Adrenal gland (tissue), 12 donors: Measurements from ENCODE around the gene MGAT5. TPM values are rescaled to one million over a fixed set of nuclear protein-coding genes. Genes with fewer than 3 reads are reported as not detected.
A peak's percentile ranks its signal among the peaks of the same experiment; 100 is the strongest.

Source experiments
- DNase-seq, 7 donors: peaks; one replicate each; pipeline ENCODE4 v3.0.0-alpha.2; 2019 to 2020
- H3K27ac ChIP-seq, 5 donors: fragments of 200-600 bp; sonication (generic) in 4 of 5; 1 replicate in 3 of 5; 2 replicates in 2 of 5; pipeline versions ENCODE4 v1.5.1 to v1.8.0; 2016 to 2020; ENCODE audit warnings: mild to moderate bottlenecking in 1 of 5
- H3K27me3 ChIP-seq: fragments of 200-600 bp; 2 replicates; pipeline ENCODE4 v1.8.0; 2021
- H3K36me3 ChIP-seq, 2 donors: fragments of 200-600 bp; replicated peaks in 1 of 2; 1 replicate in 1 of 2; 2 replicates in 1 of 2; pipeline versions ENCODE4 v1.5.1 to v1.8.0; 2018 to 2022
- H3K4me1 ChIP-seq, 2 donors: fragments of 200-600 bp; replicated peaks in 1 of 2; 1 replicate in 1 of 2; 2 replicates in 1 of 2; pipeline versions ENCODE4 v1.5.1 to v1.8.0; 2018 to 2021
- H3K4me3 ChIP-seq, 4 donors: fragments of 200-600 bp; sonication (generic) in 3 of 4; one replicate each; pipeline ENCODE4 v1.5.1; 2016 to 2018
- H3K9me3 ChIP-seq, 3 donors: fragments of 200-600 bp; sonication (generic) in 1 of 3; replicated peaks in 1 of 3; 1 replicate in 2 of 3; 2 replicates in 1 of 3; pipeline versions ENCODE4 v1.5.1 to v1.8.0; 2016 to 2021
- POLR2A ChIP-seq, 2 donors: fragments of 450-650 bp; IDR thresholded peaks; one replicate each; pipeline ENCODE4 v1.6.1; 2017; ENCODE audit warnings: antibody characterized with exemption in 2 of 2, mild to moderate bottlenecking in 2 of 2, moderate library complexity in 1 of 2
- WGBS, 4 donors: extraction: QIAGEN DNeasy Blood & Tissue Kit in 2 of 4; methylation state at CpG; one replicate each; pipeline versions ENCODE4 v1.1.5 to v1.1.7; 2013 to 2017; 5-methylcytosine and 5-hydroxymethylcytosine counted together
- intact Hi-C, 2 donors: fragments of 100-400 bp; cut with DNase I; formaldehyde crosslinking; loops; one replicate each; pipeline versions ENCODE4 v1.14.1 to v1.15.0; 2022 to 2023
- polyA plus RNA-seq, 3 donors: library from polyadenylated mRNA; stranded (reverse); fragments of 200-250 nt in 2 of 3; fragments of 350-450 nt in 1 of 3; fragmentation: Illumina TruSeq in 1 of 3; extraction: RNeasy Lipid Tissue Mini Kit (QIAGEN cat#74804) in 1 of 3; gene quantifications; one replicate each; pipeline ENCODE4 v1.2.3, GENCODE V29; 2013 to 2014
- total RNA-seq, 9 donors: library from RNA; depleted of rRNA in 4 of 9; stranded (reverse); fragments of >200 nt in 4 of 9; fragments of 120-200 nt in 1 of 9; fragmentation: NEBNext Ultra II Directional in 1 of 9; extraction: Animal tissue kit (Norgen Biotek cat#: 25700) in 1 of 9; gene quantifications; one replicate each; pipeline versions ENCODE4 v1.1.0 to v1.2.4, GENCODE V29; 2013 to 2023
- TF ChIP-seq, protein P1 (sequence below), 6 experiments: fragments of 450-650 bp in 4 of 6; fragments of 200-600 bp in 2 of 6; sonication (generic) in 1 of 6; IDR thresholded peaks; 1 replicate in 5 of 6; 2 replicates in 1 of 6; pipeline versions ENCODE4 v1.5.1 to v1.8.0; 2016 to 2021; ENCODE audit warnings: antibody characterized with exemption in 6 of 6, mild to moderate bottlenecking in 2 of 6, moderate library complexity in 1 of 6
- donor health status: healthy with polysubstance abuse.
- donor health status: Bipolar disorder and iron deficiency.
- donor health status: DM: yes; HTN: yes; CAD: no.
- donor health status: DM: no; HTN: no; CAD: no.
- donor health status: DM: no; HTN: no; CAD: no.
- donor health status: DM: yes; HTN: yes; CAD: no.

Gene MGAT5
- total and polyA plus RNA-seq, 12 donors = 2.9 to 74.6 (median 41.1) TPM

DNA sequence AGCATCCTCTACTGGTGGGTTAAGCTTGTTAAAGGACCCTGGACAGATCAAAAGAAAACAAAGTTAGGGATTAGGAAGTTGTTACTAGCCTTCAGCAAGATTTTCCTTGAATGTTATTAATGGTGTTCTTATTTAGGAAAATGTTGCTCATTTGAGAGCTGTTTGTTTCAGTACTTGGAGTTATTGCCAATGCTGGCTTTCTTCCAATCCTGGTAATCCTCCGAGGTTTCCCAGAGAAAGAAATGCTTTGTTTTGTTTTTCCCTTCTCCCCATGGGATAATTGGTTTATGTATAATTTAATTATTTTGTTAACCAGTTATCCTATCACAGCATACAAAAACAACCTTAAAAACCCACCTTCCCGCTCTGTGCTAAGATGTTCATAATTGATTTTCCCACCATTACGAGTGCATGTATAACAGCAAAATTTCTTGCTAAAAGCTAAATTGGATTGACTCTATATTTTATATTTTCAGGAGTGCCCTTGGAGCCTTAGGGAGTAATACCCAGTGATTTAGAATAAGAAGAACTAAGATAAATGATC is 79.8 kb downstream of the MGAT5 start:
- Histone ChIP-seq H3K4me1 (peaks cover 0 to 24% of the 10 kb centered on the region in 2 donors), H3K27ac (no peak overlapping the region), H3K9me3 (no peaks in the 10 kb centered on the region), H3K36me3 (no peaks in the 10 kb centered on the region), H3K4me3 (no peak overlapping the region), H3K27me3 (no peaks in the 10 kb centered on the region)
- WGBS, 4 donors = 60 to 68% (median 65%) methylated on average over 3 of the region's 3 CpGs
- DNase-seq = peak in 1 of 7 donors; percentile 52
- TF ChIP-seq POLR2A (IDR thresholded peaks at IDR 0.05) = no peak
- TF ChIP-seq, protein P1, sequence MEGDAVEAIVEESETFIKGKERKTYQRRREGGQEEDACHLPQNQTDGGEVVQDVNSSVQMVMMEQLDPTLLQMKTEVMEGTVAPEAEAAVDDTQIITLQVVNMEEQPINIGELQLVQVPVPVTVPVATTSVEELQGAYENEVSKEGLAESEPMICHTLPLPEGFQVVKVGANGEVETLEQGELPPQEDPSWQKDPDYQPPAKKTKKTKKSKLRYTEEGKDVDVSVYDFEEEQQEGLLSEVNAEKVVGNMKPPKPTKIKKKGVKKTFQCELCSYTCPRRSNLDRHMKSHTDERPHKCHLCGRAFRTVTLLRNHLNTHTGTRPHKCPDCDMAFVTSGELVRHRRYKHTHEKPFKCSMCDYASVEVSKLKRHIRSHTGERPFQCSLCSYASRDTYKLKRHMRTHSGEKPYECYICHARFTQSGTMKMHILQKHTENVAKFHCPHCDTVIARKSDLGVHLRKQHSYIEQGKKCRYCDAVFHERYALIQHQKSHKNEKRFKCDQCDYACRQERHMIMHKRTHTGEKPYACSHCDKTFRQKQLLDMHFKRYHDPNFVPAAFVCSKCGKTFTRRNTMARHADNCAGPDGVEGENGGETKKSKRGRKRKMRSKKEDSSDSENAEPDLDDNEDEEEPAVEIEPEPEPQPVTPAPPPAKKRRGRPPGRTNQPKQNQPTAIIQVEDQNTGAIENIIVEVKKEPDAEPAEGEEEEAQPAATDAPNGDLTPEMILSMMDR (IDR thresholded peaks at IDR 0.05) = no peak
- intact Hi-C loops = no loop called here

- no peak for TF ChIP-seq POLR2A (IDR thresholded peaks at IDR 0.05)
- TF ChIP-seq, protein P1 (IDR thresholded peaks at IDR 0.05) = no peak
- Histone ChIP-seq H3K27ac (no peak overlapping the region), H3K9me3 (no peaks in the 10 kb centered on the region), H3K27me3 (no peaks in the 10 kb centered on the region), H3K4me1 (peaks cover 0 to 24% of the 10 kb centered on the region in 2 donors), H3K36me3 (no peaks in the 10 kb centered on the region), H3K4me3 (no peak overlapping the region)
- no peak for DNase-seq
- intact Hi-C loops = no loop called here
- 56 to 61% (median 58%) methylated on average over 3 of the region's 3 CpGs for WGBS, 4 donors
Measured at GRCh38 chr2:134334542-134335353, 80.9 kb downstream of the MGAT5 start.

DNA sequence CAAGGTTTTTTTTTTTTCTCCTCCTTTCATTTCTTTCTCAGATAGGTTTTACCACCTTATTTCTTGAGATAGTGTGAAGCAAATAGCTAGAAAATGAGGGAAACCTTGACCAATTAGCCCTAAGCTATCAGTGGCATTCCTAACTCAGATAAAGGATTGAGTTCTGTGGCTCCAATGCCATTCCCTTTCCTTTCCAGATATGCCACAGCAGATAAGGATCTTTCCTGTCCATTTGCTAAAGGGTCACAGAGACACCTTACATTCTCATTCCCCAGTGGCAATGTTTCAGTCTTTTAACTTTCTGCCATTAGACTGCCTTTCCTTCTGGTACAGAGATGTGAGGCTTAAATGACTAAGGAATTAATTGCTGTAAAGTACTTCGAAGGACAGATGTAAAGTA is 81.7 kb downstream of the MGAT5 start:
- TF ChIP-seq POLR2A (IDR thresholded peaks at IDR 0.05) = no peak
- TF ChIP-seq, protein P1 (IDR thresholded peaks at IDR 0.05) = no peak
- no peak overlapping the region for H3K4me3 ChIP-seq
- intact Hi-C loops = no loop called here
- WGBS, 4 donors = 25 to 48% (median 38%) methylated on average over 1 of the region's 1 CpG
- H3K9me3 ChIP-seq = no peaks in the 10 kb centered on the region
- no peaks in the 10 kb centered on the region for H3K27me3 ChIP-seq
- DNase-seq = no peak
- H3K4me1 ChIP-seq = peaks cover 0 to 24% of the 10 kb centered on the region in 2 donors
- no peaks in the 10 kb centered on the region for H3K36me3 ChIP-seq
- no peak overlapping the region for H3K27ac ChIP-seq

DNA sequence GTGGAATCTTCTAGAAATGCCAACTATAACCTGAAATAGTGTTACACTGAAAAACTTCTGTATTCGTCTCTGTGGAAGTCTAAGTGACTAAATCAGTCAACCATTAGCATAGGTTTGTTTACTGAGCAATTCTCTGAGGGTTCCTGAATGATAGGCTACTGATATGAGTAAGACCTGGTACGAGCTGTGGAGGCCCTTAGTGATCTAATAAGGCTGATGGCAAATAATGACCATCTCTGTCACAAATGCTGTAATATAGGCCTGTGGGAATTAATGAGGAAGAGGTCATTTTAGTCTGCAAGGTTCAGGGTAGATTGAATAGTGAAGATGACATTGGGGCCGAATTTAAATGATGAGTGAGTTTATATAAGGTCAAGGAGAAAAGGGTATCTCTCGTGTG is 82.5 kb downstream of the MGAT5 start:
- TF ChIP-seq POLR2A (IDR thresholded peaks at IDR 0.05) = no peak
- Histone ChIP-seq H3K4me1 (peaks cover 0 to 24% of the 10 kb centered on the region in 2 donors), H3K27ac (no peak overlapping the region), H3K27me3 (no peaks in the 10 kb centered on the region), H3K4me3 (no peak overlapping the region), H3K36me3 (no peaks in the 10 kb centered on the region), H3K9me3 (no peaks in the 10 kb centered on the region)
- no peak for DNase-seq
- intact Hi-C loops = no loop called here
- WGBS, 4 donors = 46 to 53% (median 48%) methylated on average over 4 of the region's 4 CpGs
